MM.1S (cell line): Measurements from ENCODE around the gene CYS1.

Experiments used
- CTCF ChIP-seq: fragments of 300-600 bp; sonication (generic); IDR thresholded peaks from 2 replicates; pipeline ENCODE4 v1.5.1; 2016; ENCODE audit warnings: antibody characterized with exemption, low read length, mixed read lengths
- EZH2 ChIP-seq: fragments of 300-600 bp; sonication (generic); optimal IDR thresholded peaks from 2 replicates; pipeline ENCODE3; 2017; ENCODE audit warnings: low read depth, mild to moderate bottlenecking, antibody characterized with exemption, low read length, mixed read lengths
- EZH2phosphoT487 ChIP-seq: fragments of 300-600 bp; sonication (generic); IDR thresholded peaks from 2 replicates; pipeline ENCODE4 v1.6.1; 2018; ENCODE audit warnings: antibody characterized with exemption, low read length

GRCh38 chr2:10045561-10046355, 34.5 kb downstream of the CYS1 start:
- TF ChIP-seq CTCF = no peak
- TF ChIP-seq EZH2 = no peak
- no peak for TF ChIP-seq EZH2phosphoT487
